GM12865 (cell line): ENCODE data around the gene CPNE9.

Source experiments
- DNase-seq: peaks from one replicate; pipeline ENCODE4 v3.0.0; 2010; ENCODE audit warnings: low read depth
- H3K4me3 ChIP-seq: 2 replicates; pipeline ENCODE4 v1.5.1; 2011; ENCODE audit warnings: mild to moderate bottlenecking, low read depth, low read length, control low read depth
- TF ChIP-seq, protein P1 (sequence below): IDR thresholded peaks from 2 replicates; pipeline ENCODE4 v1.5.1; 2011; ENCODE audit warnings: low read length, control low read depth, low read depth, inconsistent platforms; ENCODE audit not compliant: insufficient read depth; ENCODE audit errors: missing control alignments

Gene CPNE9

DNA sequence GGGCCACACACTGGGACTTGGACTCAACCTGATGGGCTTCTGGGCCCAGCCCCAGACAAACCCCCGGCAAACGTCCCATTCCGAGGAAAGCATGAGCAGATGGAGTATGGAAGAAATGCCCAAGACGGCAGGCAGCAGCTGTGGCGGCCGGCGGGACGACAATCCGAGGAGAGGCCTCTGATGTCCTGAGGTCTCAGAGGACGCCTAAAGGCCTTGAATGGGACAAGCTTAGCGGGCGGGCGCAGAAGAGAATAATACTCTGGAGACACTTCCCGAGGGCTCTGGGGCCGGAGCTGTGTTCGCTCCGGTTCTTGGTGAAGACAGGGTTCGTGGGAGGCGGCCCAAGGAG is 45.6 kb downstream of the CPNE9 start:
- DNase-seq: no peak
- TF ChIP-seq, protein P1, sequence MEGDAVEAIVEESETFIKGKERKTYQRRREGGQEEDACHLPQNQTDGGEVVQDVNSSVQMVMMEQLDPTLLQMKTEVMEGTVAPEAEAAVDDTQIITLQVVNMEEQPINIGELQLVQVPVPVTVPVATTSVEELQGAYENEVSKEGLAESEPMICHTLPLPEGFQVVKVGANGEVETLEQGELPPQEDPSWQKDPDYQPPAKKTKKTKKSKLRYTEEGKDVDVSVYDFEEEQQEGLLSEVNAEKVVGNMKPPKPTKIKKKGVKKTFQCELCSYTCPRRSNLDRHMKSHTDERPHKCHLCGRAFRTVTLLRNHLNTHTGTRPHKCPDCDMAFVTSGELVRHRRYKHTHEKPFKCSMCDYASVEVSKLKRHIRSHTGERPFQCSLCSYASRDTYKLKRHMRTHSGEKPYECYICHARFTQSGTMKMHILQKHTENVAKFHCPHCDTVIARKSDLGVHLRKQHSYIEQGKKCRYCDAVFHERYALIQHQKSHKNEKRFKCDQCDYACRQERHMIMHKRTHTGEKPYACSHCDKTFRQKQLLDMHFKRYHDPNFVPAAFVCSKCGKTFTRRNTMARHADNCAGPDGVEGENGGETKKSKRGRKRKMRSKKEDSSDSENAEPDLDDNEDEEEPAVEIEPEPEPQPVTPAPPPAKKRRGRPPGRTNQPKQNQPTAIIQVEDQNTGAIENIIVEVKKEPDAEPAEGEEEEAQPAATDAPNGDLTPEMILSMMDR: no peak
- peak overlapping the region; percentile 80 for H3K4me3 ChIP-seq

DNA sequence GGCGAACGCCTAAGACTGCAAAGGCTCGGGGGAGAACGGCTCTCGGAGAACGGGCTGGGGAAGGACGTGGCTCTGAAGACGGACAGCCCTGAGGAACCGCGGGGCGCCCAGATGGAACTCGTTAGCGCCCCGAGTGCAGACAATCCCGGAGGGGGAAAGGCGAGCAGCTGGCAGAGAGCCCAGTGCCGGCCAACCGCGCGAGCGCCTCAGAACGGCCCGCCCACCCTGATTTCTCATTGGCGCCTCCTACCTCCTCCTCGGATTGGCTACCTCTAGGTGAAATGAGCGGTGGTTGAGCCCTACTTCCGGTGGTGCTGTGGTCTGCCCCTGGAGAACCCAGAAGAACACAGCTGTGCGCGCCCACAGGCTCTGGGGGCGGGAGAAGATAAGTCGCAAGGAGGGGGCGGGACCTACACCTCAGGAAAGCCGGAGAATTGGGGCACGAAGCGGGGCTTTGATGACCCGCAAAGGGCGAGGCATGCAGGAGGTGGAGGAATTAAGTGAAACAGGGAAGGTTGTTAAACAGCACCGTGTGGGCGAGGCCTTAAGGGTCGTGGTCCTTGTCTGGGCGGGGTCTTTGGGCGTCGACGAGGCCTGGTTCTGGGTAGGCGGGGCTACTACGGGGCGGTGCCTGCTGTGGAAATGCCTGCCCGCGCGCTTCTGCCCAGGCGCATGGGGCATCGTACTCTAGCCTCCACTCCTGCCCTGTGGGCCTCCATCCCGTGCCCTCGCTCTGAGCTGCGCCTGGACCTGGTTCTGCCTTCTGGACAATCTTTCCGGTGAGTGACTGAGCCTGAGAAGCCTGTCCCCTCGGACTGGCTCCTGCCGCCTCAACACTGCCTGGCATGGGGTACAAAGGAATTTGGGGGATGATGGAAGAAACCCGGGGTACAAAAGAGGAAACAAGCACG is 46.3 kb downstream of the CPNE9 start, which contains the start of gene OGG1:
Gene OGG1 (plus strand): TSS at position 308 of the 911 bp plus-strand sequence. CDS start 335 bp downstream, at position 643.
- peak within 1 kb of the TSS; percentile 80 for H3K4me3 ChIP-seq
- DNase-seq: peak; percentile 98
- TF ChIP-seq, protein P1: no peak

DNA sequence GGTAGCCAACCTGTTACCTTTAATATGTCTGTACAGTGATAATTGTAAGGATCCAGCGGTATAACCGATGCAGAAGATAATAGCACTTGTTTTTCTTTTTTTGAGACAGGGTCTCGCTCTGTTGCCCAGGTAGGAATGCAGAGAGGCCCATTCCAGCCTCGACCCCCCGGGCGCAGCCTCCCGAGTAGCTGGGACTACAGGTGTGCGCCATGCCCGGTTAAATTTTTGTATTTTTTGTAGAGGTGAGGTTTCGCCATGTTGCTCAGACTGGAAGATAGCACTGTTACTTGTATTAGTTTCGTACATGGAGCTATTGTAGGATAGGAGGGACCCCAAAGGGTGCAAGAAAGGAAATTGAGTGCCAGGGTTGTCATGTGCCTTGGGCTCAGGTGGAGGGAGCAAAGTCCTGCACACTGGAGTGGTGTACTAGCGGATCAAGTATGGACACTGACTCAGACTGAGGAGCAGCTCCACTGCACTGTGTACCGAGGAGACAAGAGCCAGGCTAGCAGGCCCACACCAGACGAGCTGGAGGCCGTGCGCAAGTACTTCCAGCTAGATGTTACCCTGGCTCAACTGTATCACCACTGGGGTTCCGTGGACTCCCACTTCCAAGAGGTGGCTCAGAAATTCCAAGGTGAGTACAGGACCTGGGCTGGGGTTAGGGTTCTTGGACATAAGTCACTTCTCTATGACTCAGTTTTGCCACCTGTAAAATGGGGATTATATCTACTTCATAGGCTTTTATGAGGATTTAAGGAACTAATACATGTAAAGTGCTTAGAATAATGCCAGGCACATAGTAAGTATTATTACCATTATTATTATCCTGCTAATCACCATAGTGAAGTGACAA is 47.2 kb downstream of the CPNE9 start:
- peak; percentile 53 for DNase-seq
- H3K4me3 ChIP-seq: peak overlapping the region; percentile 80
- TF ChIP-seq, protein P1: no peak

DNA sequence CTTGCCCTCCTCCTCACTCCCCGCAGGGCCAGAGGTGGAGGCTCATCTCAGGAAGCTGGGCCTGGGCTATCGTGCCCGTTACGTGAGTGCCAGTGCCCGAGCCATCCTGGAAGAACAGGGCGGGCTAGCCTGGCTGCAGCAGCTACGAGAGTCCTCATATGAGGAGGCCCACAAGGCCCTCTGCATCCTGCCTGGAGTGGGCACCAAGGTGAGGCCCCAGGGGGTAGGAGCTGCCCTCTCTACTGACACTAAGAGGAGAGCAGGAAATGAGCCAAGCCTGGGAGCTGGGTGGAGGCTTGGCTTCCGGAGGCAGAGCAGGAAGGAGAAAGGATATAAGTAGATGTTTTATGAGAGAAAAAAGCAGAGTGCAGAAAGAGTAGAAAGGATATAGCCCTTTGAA is 51.0 kb downstream of the CPNE9 start:
- H3K4me3 ChIP-seq: no peak overlapping the region
- TF ChIP-seq, protein P1: no peak
- no peak for DNase-seq

DNA sequence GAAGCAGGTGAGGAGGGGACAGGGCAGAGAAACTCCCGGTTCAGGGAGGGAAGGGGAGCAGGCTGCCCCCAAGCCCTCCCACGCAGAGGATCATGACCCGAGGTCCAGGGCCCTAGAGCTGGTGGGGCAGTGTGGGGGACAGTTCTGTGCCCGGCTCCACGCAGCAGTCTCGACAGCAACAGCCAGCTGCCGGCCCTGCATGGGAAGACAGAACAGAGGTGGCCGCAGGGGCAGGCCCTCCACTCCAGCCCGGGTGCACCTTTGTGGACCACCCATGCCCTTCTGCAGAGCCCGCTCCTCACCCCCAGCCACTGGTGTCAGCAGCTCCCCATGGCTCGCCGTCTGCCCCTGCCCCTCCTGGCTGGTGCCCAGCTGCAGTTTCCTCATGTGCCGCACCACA is 53.8 kb downstream of the CPNE9 start:
- DNase-seq: no peak
- H3K4me3 ChIP-seq: no peak overlapping the region
- TF ChIP-seq, protein P1: no peak

DNA sequence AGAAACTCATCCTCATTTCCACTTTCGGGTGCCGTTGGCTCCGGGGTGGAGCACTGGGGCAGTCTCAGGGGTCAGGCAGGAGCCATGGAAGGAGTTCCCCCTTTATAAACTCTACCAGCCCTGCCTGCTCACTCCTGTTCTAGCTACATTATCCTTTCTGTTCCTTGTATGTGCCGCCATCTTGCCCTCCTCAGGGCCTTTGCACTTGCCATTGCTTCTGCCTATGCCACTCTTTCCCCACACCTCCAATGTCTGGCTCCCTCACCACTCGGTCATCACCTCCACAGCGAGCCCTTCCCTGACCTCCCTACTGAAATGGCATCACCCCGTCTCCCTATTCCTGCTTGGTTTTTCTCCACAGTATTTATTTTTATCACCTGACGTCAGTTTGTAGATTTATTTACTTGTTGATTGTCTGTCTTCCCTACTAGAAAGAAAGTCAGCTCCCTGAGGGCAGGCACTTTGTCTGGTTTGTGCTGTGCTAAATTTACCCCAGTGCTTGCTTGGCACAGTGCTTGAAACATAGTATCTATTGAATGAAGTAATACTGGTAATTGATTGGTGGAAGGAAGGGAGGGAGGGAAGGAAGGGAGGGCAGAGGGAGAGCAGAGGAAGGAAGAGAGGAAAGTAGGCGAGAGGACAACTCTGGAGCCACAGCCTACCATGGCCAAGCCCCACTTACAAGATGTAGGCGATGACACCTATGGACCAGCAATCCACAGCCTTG is 57.3 kb downstream of the CPNE9 start:
- H3K4me3 ChIP-seq: no peak overlapping the region
- no peak for DNase-seq
- TF ChIP-seq, protein P1: no peak
